ENCODE results near the gene TRABD.
"Not testable (repeated sequence)": the region's sequence is repeated elsewhere in the genome, so short reads cannot be mapped to it uniquely, and the experiment has no call there.

The TRABD gene

GRCh38 chr22:50185375-50186087 is at the start of gene TRABD:
TSS of gene TRABD (plus strand) at chr22:50185913. CDS start at chr22:50193061, 7,148 bp downstream.
- no peaks in the 10 kb centered on the region for H3K27me3 Mint-ChIP-seq
- ATAC-seq (replicated peaks; ENCODE audit: extremely low read depth, poor library complexity, severe bottlenecking) = peak; percentile 74
- H3K36me3 Mint-ChIP-seq (ENCODE audit: insufficient read depth) = peaks cover 16% of the 10 kb centered on the region
- peak; percentile 67 to 77 for DNase-seq (ENCODE audit: low spot score in 2 of 2)
- peaks cover 29% of the 10 kb centered on the region for H3K4me1 Mint-ChIP-seq
- H3K9me3 Mint-ChIP-seq = no peaks in the 10 kb centered on the region
- peak within 1 kb of the TSS; percentile 96 for H3K27ac Mint-ChIP-seq (ENCODE audit: low read depth)
- H3K4me3 Mint-ChIP-seq = peak within 1 kb of the TSS; percentile 93

GRCh38 chr22:50136581-50137015 is 49.1 kb upstream of the TRABD start:
- Mint-ChIP-seq H3K4me1 (no peaks in the 10 kb centered on the region), H3K36me3 (ENCODE audit: insufficient read depth) (no peaks in the 10 kb centered on the region), H3K27me3 (peaks cover 70% of the 10 kb centered on the region), H3K9me3 (no peaks in the 10 kb centered on the region), H3K27ac (ENCODE audit: low read depth) (no peak overlapping the region), H3K4me3 (no peak overlapping the region)
- ATAC-seq (replicated peaks; ENCODE audit: extremely low read depth, poor library complexity, severe bottlenecking) = no peak
- no peak for DNase-seq (ENCODE audit: low spot score in 2 of 2)

GRCh38 chr22:50137277-50137676 is 48.4 kb upstream of the TRABD start:
- ATAC-seq (replicated peaks; ENCODE audit: extremely low read depth, poor library complexity, severe bottlenecking); H3K9me3 Mint-ChIP-seq; H3K27ac Mint-ChIP-seq (ENCODE audit: low read depth): not testable (repeated sequence)

GRCh38 chr22:50138041-50138440 is 47.7 kb upstream of the TRABD start:
- Mint-ChIP-seq H3K4me1 (no peaks in the 10 kb centered on the region), H3K27ac (ENCODE audit: low read depth) (no peak overlapping the region), H3K36me3 (ENCODE audit: insufficient read depth) (no peaks in the 10 kb centered on the region), H3K4me3 (no peak overlapping the region), H3K9me3 (no peaks in the 10 kb centered on the region), H3K27me3 (peaks cover 73% of the 10 kb centered on the region)
- ATAC-seq (replicated peaks; ENCODE audit: extremely low read depth, poor library complexity, severe bottlenecking) = no peak
- no peak for DNase-seq (ENCODE audit: low spot score in 2 of 2)

More at GRCh38 chr22:50137277-50137676, 48.4 kb upstream of the TRABD start:
- not testable (repeated sequence) for DNase-seq (ENCODE audit: low spot score in 2 of 2); H3K4me1 Mint-ChIP-seq; H3K4me3 Mint-ChIP-seq; H3K36me3 Mint-ChIP-seq (ENCODE audit: insufficient read depth)
- H3K27me3 Mint-ChIP-seq = peaks cover 71% of the 10 kb centered on the region

- H3K36me3 Mint-ChIP-seq (ENCODE audit: insufficient read depth) = no peaks in the 10 kb centered on the region
- no peaks in the 10 kb centered on the region for H3K9me3 Mint-ChIP-seq
- no peak overlapping the region for H3K27ac Mint-ChIP-seq (ENCODE audit: low read depth)
- no peak overlapping the region for H3K4me3 Mint-ChIP-seq
- H3K27me3 Mint-ChIP-seq = peaks cover 70% of the 10 kb centered on the region
- DNase-seq (ENCODE audit: low spot score in 2 of 2) (no peak), ATAC-seq (replicated peaks; ENCODE audit: extremely low read depth, poor library complexity, severe bottlenecking) (no peak)
- H3K4me1 Mint-ChIP-seq = no peaks in the 10 kb centered on the region
Observed at GRCh38 chr22:50138988-50139387, 46.7 kb upstream of the TRABD start.

- no peak overlapping the region for H3K4me3 Mint-ChIP-seq
- no peaks in the 10 kb centered on the region for H3K9me3 Mint-ChIP-seq
- H3K36me3 Mint-ChIP-seq (ENCODE audit: insufficient read depth) = no peaks in the 10 kb centered on the region
- ATAC-seq (replicated peaks; ENCODE audit: extremely low read depth, poor library complexity, severe bottlenecking) (no peak), DNase-seq (ENCODE audit: low spot score in 2 of 2) (no peak)
- H3K27ac Mint-ChIP-seq (ENCODE audit: low read depth) = no peak overlapping the region
- H3K27me3 Mint-ChIP-seq = peaks cover 62% of the 10 kb centered on the region
- no peaks in the 10 kb centered on the region for H3K4me1 Mint-ChIP-seq
Observed at GRCh38 chr22:50139843-50140415, 45.8 kb upstream of the TRABD start.

- Mint-ChIP-seq H3K27me3 (peaks cover 69% of the 10 kb centered on the region), H3K4me3 (no peak overlapping the region), H3K4me1 (no peaks in the 10 kb centered on the region), H3K36me3 (ENCODE audit: insufficient read depth) (no peaks in the 10 kb centered on the region), H3K9me3 (no peaks in the 10 kb centered on the region), H3K27ac (ENCODE audit: low read depth) (no peak overlapping the region)
- ATAC-seq (replicated peaks; ENCODE audit: extremely low read depth, poor library complexity, severe bottlenecking) (no peak), DNase-seq (ENCODE audit: low spot score in 2 of 2) (no peak)
Observed at GRCh38 chr22:50140615-50141014, 45.1 kb upstream of the TRABD start.

GRCh38 chr22:50141462-50141861 is 44.3 kb upstream of the TRABD start:
- Mint-ChIP-seq H3K4me1 (no peaks in the 10 kb centered on the region), H3K9me3 (no peaks in the 10 kb centered on the region), H3K27ac (ENCODE audit: low read depth) (no peak overlapping the region), H3K4me3 (no peak overlapping the region), H3K36me3 (ENCODE audit: insufficient read depth) (no peaks in the 10 kb centered on the region), H3K27me3 (peaks cover 62% of the 10 kb centered on the region)
- DNase-seq (ENCODE audit: low spot score in 2 of 2) = no peak
- no peak for ATAC-seq (replicated peaks; ENCODE audit: extremely low read depth, poor library complexity, severe bottlenecking)

GRCh38 chr22:50141891-50142363 is 43.8 kb upstream of the TRABD start:
- ATAC-seq (replicated peaks; ENCODE audit: extremely low read depth, poor library complexity, severe bottlenecking) = no peak
- Mint-ChIP-seq H3K36me3 (ENCODE audit: insufficient read depth) (no peaks in the 10 kb centered on the region), H3K27me3 (peaks cover 57% of the 10 kb centered on the region), H3K4me3 (no peak overlapping the region), H3K4me1 (no peaks in the 10 kb centered on the region), H3K9me3 (no peaks in the 10 kb centered on the region), H3K27ac (ENCODE audit: low read depth) (no peak overlapping the region)
- no peak for DNase-seq (ENCODE audit: low spot score in 2 of 2)

GRCh38 chr22:50143096-50143495 is 42.6 kb upstream of the TRABD start:
- no peak for DNase-seq (ENCODE audit: low spot score in 2 of 2)
- no peak overlapping the region for H3K4me3 Mint-ChIP-seq

GRCh38 chr22:50144005-50144614 is 41.6 kb upstream of the TRABD start:
- H3K27ac Mint-ChIP-seq (ENCODE audit: low read depth) = no peak overlapping the region
- no peaks in the 10 kb centered on the region for H3K36me3 Mint-ChIP-seq (ENCODE audit: insufficient read depth)
- no peaks in the 10 kb centered on the region for H3K4me1 Mint-ChIP-seq
- ATAC-seq (replicated peaks; ENCODE audit: extremely low read depth, poor library complexity, severe bottlenecking) = no peak
- H3K4me3 Mint-ChIP-seq = no peak overlapping the region
- H3K9me3 Mint-ChIP-seq = no peaks in the 10 kb centered on the region
- no peak for DNase-seq (ENCODE audit: low spot score in 2 of 2)
- peaks cover 46% of the 10 kb centered on the region for H3K27me3 Mint-ChIP-seq

More at GRCh38 chr22:50143096-50143495, 42.6 kb upstream of the TRABD start:
- peaks cover 49% of the 10 kb centered on the region for H3K27me3 Mint-ChIP-seq
- H3K9me3 Mint-ChIP-seq = no peaks in the 10 kb centered on the region
- no peaks in the 10 kb centered on the region for H3K4me1 Mint-ChIP-seq
- H3K27ac Mint-ChIP-seq (ENCODE audit: low read depth) = no peak overlapping the region
- H3K36me3 Mint-ChIP-seq (ENCODE audit: insufficient read depth) = no peaks in the 10 kb centered on the region
- ATAC-seq (replicated peaks; ENCODE audit: extremely low read depth, poor library complexity, severe bottlenecking) = no peak

GRCh38 chr22:50145721-50146438 is 39.8 kb upstream of the TRABD start:
- Mint-ChIP-seq H3K4me1 (no peaks in the 10 kb centered on the region), H3K4me3 (no peak overlapping the region), H3K27me3 (peaks cover 33% of the 10 kb centered on the region), H3K27ac (ENCODE audit: low read depth) (no peak overlapping the region), H3K36me3 (ENCODE audit: insufficient read depth) (no peaks in the 10 kb centered on the region), H3K9me3 (no peaks in the 10 kb centered on the region)
- no peak for ATAC-seq (replicated peaks; ENCODE audit: extremely low read depth, poor library complexity, severe bottlenecking)
- no peak for DNase-seq (ENCODE audit: low spot score in 2 of 2)
